ENCODE data around the gene CYP4V2.

GRCh38 chr4:186193851-186194250, 2.5 kb downstream of the CYP4V2 start:
- no peak for TF ChIP-seq CTCF (IDR thresholded peaks at IDR 0.05 in 2 of 3, conservative IDR thresholded peaks at IDR 0.05 in 1 of 3; ENCODE audit: borderline replicate concordance in 1 of 3, insufficient read depth in 1 of 3, low read depth in 2 of 3, low read length in 2 of 3)
- no peak for TF ChIP-seq CBX3 (IDR thresholded peaks at IDR 0.05; ENCODE audit: low read depth)
- no peak for TF ChIP-seq RAD21 (IDR thresholded peaks at IDR 0.05; ENCODE audit: low read depth)
- no peak for TF ChIP-seq EZH2 (IDR thresholded peaks at IDR 0.05)
- TF ChIP-seq MAX (IDR thresholded peaks at IDR 0.05) = no peak
- no peak for TF ChIP-seq POLR2A (IDR thresholded peaks at IDR 0.05; ENCODE audit: borderline replicate concordance, extremely low read depth, insufficient read depth, insufficient read length)
- TF ChIP-seq EGR1 (IDR thresholded peaks at IDR 0.05; ENCODE audit: low read depth) = no peak
- TF ChIP-seq YY1 (IDR thresholded peaks at IDR 0.05; ENCODE audit: extremely low read depth, insufficient replicate concordance, low read depth, low read length) = no peak
- TF ChIP-seq FOSL1 (IDR thresholded peaks at IDR 0.05; ENCODE audit: low read depth) = no peak
- TF ChIP-seq ATF3 (IDR thresholded peaks at IDR 0.05) = no peak
- TF ChIP-seq TCF7L2 (IDR thresholded peaks at IDR 0.05; ENCODE audit: borderline replicate concordance, extremely low read depth, insufficient read depth, insufficient read length) = no peak
- TF ChIP-seq SP1 (IDR thresholded peaks at IDR 0.05; ENCODE audit: low read depth) = no peak
- TF ChIP-seq REST (IDR thresholded peaks at IDR 0.05; ENCODE audit: low read depth) = no peak
- no peak for TF ChIP-seq CEBPB (IDR thresholded peaks at IDR 0.05; ENCODE audit: low read depth)

Data from HCT116 (cell line).